ENCODE measurements around the gene BMAL2. TPM values are rescaled to one million over a fixed set of nuclear protein-coding genes. Genes with fewer than 3 reads are reported as not detected.

Gene BMAL2
- total RNA-seq, 4 donors from 2014 or later, result 0.10 to 0.97 (median 0.30) TPM

- Histone ChIP-seq H3K9me3 (no peaks in the 10 kb centered on the region), H3K27ac (no peak overlapping the region), H3K4me1 (peaks cover 3 to 4% of the 10 kb centered on the region in 2 donors), H3K27me3 (peaks cover 4 to 9% (median 7%) of the 10 kb centered on the region in 3 donors), H3K4me3 (no peak overlapping the region), H3K36me3 (no peaks in the 10 kb centered on the region)
- in situ Hi-C loops (cut with MboI; ENCODE audit: low sequenced_read_pairs in 4 of 4), result no loop called here
- ATAC-seq (no peak), DNase-seq (no peak)
- intact Hi-C loops (cut with DNase I; ENCODE audit: low total_unique reads), result no loop called here
- TF ChIP-seq CTCF (IDR thresholded peaks at IDR 0.05 in 4 of 5, conservative IDR thresholded peaks at IDR 0.05 in 1 of 5) (no peak), POLR2A (IDR thresholded peaks at IDR 0.05) (no peak)
Observed at GRCh38 chr12:27338473-27338872, 5.8 kb downstream of the BMAL2 start.

GRCh38 chr12:27340971-27341370 is 8.3 kb downstream of the BMAL2 start:
- H3K4me1 ChIP-seq, result no peaks in the 10 kb centered on the region
- ATAC-seq (no peak), DNase-seq (no peak)
- no peaks in the 10 kb centered on the region for H3K27me3 ChIP-seq
- in situ Hi-C loops (cut with MboI; ENCODE audit: low sequenced_read_pairs in 4 of 4), result no loop called here
- no peaks in the 10 kb centered on the region for H3K9me3 ChIP-seq
- intact Hi-C loops (cut with DNase I; ENCODE audit: low total_unique reads), result no loop called here
- H3K36me3 ChIP-seq, result no peaks in the 10 kb centered on the region
- TF ChIP-seq CTCF (IDR thresholded peaks at IDR 0.05 in 4 of 5, conservative IDR thresholded peaks at IDR 0.05 in 1 of 5) (no peak), POLR2A (IDR thresholded peaks at IDR 0.05) (no peak)
- H3K4me3 ChIP-seq, result no peak overlapping the region
- no peak overlapping the region for H3K27ac ChIP-seq

- intact Hi-C loops (cut with DNase I; ENCODE audit: low total_unique reads) (no loop called here), in situ Hi-C loops (cut with MboI; ENCODE audit: low sequenced_read_pairs in 4 of 4) (no loop called here)
- TF ChIP-seq CTCF (IDR thresholded peaks at IDR 0.05 in 4 of 5, conservative IDR thresholded peaks at IDR 0.05 in 1 of 5), result no peak
- no peak for TF ChIP-seq POLR2A (IDR thresholded peaks at IDR 0.05)
Observed at GRCh38 chr12:27342536-27342935, 9.9 kb downstream of the BMAL2 start.

GRCh38 chr12:27343255-27344000 is 10.8 kb downstream of the BMAL2 start:
- ATAC-seq (no peak), DNase-seq (no peak)
- TF ChIP-seq POLR2A (IDR thresholded peaks at IDR 0.05) (no peak), CTCF (IDR thresholded peaks at IDR 0.05 in 4 of 5, conservative IDR thresholded peaks at IDR 0.05 in 1 of 5) (no peak)
- no peak overlapping the region for H3K27ac ChIP-seq
- intact Hi-C loops (cut with DNase I; ENCODE audit: low total_unique reads), result no loop called here
- H3K9me3 ChIP-seq, result no peaks in the 10 kb centered on the region
- in situ Hi-C loops (cut with MboI; ENCODE audit: low sequenced_read_pairs in 4 of 4), result no loop called here
- H3K4me3 ChIP-seq, result no peak overlapping the region
- no peaks in the 10 kb centered on the region for H3K27me3 ChIP-seq
- H3K4me1 ChIP-seq, result no peaks in the 10 kb centered on the region
- H3K36me3 ChIP-seq, result no peaks in the 10 kb centered on the region

More at GRCh38 chr12:27342536-27342935, 9.9 kb downstream of the BMAL2 start:
- DNase-seq (no peak), ATAC-seq (no peak)
- no peak overlapping the region for H3K4me3 ChIP-seq
- no peaks in the 10 kb centered on the region for H3K4me1 ChIP-seq
- no peaks in the 10 kb centered on the region for H3K9me3 ChIP-seq
- no peaks in the 10 kb centered on the region for H3K36me3 ChIP-seq
- no peak overlapping the region for H3K27ac ChIP-seq
- no peaks in the 10 kb centered on the region for H3K27me3 ChIP-seq

Data from gastrocnemius medialis (tissue), 4 donors.